ENCODE data around the gene ZNF628.
A peak's percentile ranks its signal among the peaks of the same experiment; 100 is the strongest.

- TF ChIP-seq POLR2AphosphoS5 (IDR thresholded peaks at IDR 0.05) = peak; percentile 68 to 87 (median 85)
- TF ChIP-seq CTCF (IDR thresholded peaks at IDR 0.05 in 8 of 11, conservative IDR thresholded peaks at IDR 0.05 in 3 of 11) = peak in 4 of 11 experiments; percentile 12 to 38 (median 30)
These were observed 15.0 kb upstream of the ZNF628 start, which contains the start of gene ISOC2 for GRCh38 chr19:55461259-55461973.

Data from spleen (tissue), 7 donors.